ENCODE measurements around the gene DCAF15.

DNA sequence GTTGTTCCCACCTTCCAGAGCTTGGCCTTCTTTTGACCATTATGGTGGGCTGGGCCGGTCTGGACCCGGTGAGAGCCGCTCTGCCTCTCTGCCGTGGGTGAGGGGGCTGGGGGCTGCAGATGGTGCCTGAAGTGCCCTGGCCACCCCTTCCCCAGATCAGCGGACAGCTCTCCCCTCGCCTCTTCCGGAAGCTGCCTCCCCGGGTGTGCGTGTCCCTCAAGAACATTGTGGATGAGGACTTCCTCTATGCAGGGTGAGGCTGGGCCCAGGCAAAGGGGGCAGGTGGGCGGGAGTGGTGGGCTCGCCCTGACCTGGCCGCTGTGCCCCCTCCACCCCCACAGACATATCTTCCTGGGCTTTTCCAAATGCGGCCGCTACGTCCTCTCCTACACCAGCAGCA is 1.9 kb downstream of the DCAF15 start:
- no peak for TF ChIP-seq EGR1 (IDR thresholded peaks at IDR 0.05)
- TF ChIP-seq, protein P1, sequence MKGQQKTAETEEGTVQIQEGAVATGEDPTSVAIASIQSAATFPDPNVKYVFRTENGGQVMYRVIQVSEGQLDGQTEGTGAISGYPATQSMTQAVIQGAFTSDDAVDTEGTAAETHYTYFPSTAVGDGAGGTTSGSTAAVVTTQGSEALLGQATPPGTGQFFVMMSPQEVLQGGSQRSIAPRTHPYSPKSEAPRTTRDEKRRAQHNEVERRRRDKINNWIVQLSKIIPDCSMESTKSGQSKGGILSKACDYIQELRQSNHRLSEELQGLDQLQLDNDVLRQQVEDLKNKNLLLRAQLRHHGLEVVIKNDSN (IDR thresholded peaks at IDR 0.05), result no peak
- no peak for TF ChIP-seq FOXM1 (IDR thresholded peaks at IDR 0.05; ENCODE audit: borderline replicate concordance, low read depth)
- no peak for TF ChIP-seq MAX (IDR thresholded peaks at IDR 0.05)
